ENCODE results near the gene DOK7. TPM values are rescaled to one million over a fixed set of nuclear protein-coding genes. Genes with fewer than 3 reads are reported as not detected.
A peak's percentile ranks its signal among the peaks of the same experiment; 100 is the strongest.

DOK7 gene
- total and polyA plus RNA-seq, 2 of the 4 experiments (the other 2 are of a cell fraction) = not detected

- dilution Hi-C loops (cut with HindIII; ENCODE audit: low sequenced_read_pairs, unreplicated experiment) = no loop called here
- no peaks in the 10 kb centered on the region for H3K9me3 ChIP-seq (ENCODE audit: control insufficient read depth, insufficient read depth, low read length)
Observed at GRCh38 chr4:3444351-3445110, 18.6 kb upstream of the DOK7 start.

More at GRCh38 chr4:3444351-3445110, 18.6 kb upstream of the DOK7 start:
- no peak overlapping the region for H3K4ac ChIP-seq (ENCODE audit: low read depth, low read length)
- H3K18ac ChIP-seq (ENCODE audit: low read depth, low read length) = no peak overlapping the region
- no peak overlapping the region for H3K4me3 ChIP-seq (ENCODE audit: insufficient read depth, low read depth, low read length)
- BruUV-seq (replicated peaks) = no TSS peak
- H3K56ac ChIP-seq (ENCODE audit: extremely low read depth, insufficient read depth, low read length) = no peak overlapping the region
- 92% methylated on average over 43 of the region's 56 CpGs; no CpG with 5 or more reads in 1 of the 2 experiments for WGBS, 2 experiments (ENCODE audit: extremely low coverage in 2 of 2, insufficient read length in 1 of 2)
- no peak overlapping the region for H4K91ac ChIP-seq (ENCODE audit: insufficient read depth, low read depth, low read length)
- H4K8ac ChIP-seq (ENCODE audit: low read depth in 2 of 2, low read length in 2 of 2) = no peak overlapping the region
- DNase-seq (no peak), ATAC-seq (ENCODE audit: low read depth) (no peak)
- H3K14ac ChIP-seq (replicated peaks; ENCODE audit: low read depth, low read length) = no peak overlapping the region
- no peak for TF ChIP-seq FOS (IDR thresholded peaks at IDR 0.05; ENCODE audit: low read depth, low read length)
- TF ChIP-seq ELK1 (IDR thresholded peaks at IDR 0.05; ENCODE audit: borderline replicate concordance, low read depth, low read length) = no peak
- TF ChIP-seq RFX5 (IDR thresholded peaks at IDR 0.05; ENCODE audit: low read depth, low read length) = no peak
- TF ChIP-seq CTCF (conservative IDR thresholded peaks at IDR 0.05; ENCODE audit: low read depth, low read length) = no peak
- no peak for TF ChIP-seq MAFK (IDR thresholded peaks at IDR 0.05; ENCODE audit: low read depth, low read length)
- H3K79me1 ChIP-seq (ENCODE audit: low read depth in 1 of 2, low read length in 2 of 2) = no peaks in the 10 kb centered on the region
- in situ Hi-C loops (cut with MboI; ENCODE audit: low sequenced_read_pairs) (loop anchor here (5.0 kb wide), 1 partner anchor 97 kb away; no protein-coding TSS in a partner anchor), intact Hi-C loops (cut with micrococcal nuclease) (loop anchor here (5.0 kb wide), 1 partner anchor 337 kb away; no protein-coding TSS in a partner anchor)
- no peak overlapping the region for H2AK9ac ChIP-seq (replicated peaks; ENCODE audit: low read depth, low read length, poor library complexity)
- no peaks in the 10 kb centered on the region for H3K36me3 ChIP-seq (ENCODE audit: control insufficient read depth, insufficient read depth, low read length)
- no peak overlapping the region for H2BK20ac ChIP-seq (ENCODE audit: low read depth, low read length)
- no peak overlapping the region for H2BK120ac ChIP-seq (ENCODE audit: low read depth, low read length)
- H2BK5ac ChIP-seq (ENCODE audit: low read depth, low read length, poor library complexity, severe bottlenecking) = no peak overlapping the region
- no peak overlapping the region for H3K4me2 ChIP-seq (ENCODE audit: low read depth, low read length)
- H4K20me1 ChIP-seq (ENCODE audit: insufficient read depth, low read length) = peaks cover 5% of the 10 kb centered on the region; the same call in 1 of the 2 replicates
- ChIA-PET CTCF (no interaction called here), POLR2A (ENCODE audit: unreplicated experiment) (no interaction called here)
- no peaks in the 10 kb centered on the region for H3K4me1 ChIP-seq (ENCODE audit: control insufficient read depth, insufficient read depth, low read length)
- H3K9ac ChIP-seq (ENCODE audit: low read depth, low read length) = no peak overlapping the region
- no peaks in the 10 kb centered on the region for H3K27me3 ChIP-seq (ENCODE audit: control insufficient read depth, insufficient read depth, low read length)
- no peaks in the 10 kb centered on the region for H3K9me1 ChIP-seq (ENCODE audit: insufficient read depth, low read length)
- no peak overlapping the region for H2AK5ac ChIP-seq (ENCODE audit: low read depth, low read length)
- H3K27ac ChIP-seq (ENCODE audit: insufficient read depth, low read length) = no peak overlapping the region
- H2BK15ac ChIP-seq (ENCODE audit: low read depth, low read length) = no peak overlapping the region
- no peak overlapping the region for H4K5ac ChIP-seq (ENCODE audit: low read depth, low read length)
- H2AFZ ChIP-seq (replicated peaks; ENCODE audit: low read length, poor library complexity) = peak overlapping the region; percentile 43
- no peak overlapping the region for H3K23ac ChIP-seq (ENCODE audit: low read depth, low read length)
